Prostate gland (tissue), 2 donors: Measurements from ENCODE around the gene PRELP.

Experiments used
- POLR2A ChIP-seq: fragments of 450-650 bp; IDR thresholded peaks from one replicate; pipeline ENCODE4 v1.6.1; 2016; ENCODE audit warnings: antibody characterized with exemption, mild to moderate bottlenecking
- POLR2AphosphoS5 ChIP-seq: sonication (generic); formaldehyde crosslinking; IDR thresholded peaks from one replicate; pipeline ENCODE4 v1.6.1; 2017; ENCODE audit warnings: antibody characterized with exemption
- TF ChIP-seq, protein P1 (sequence below), 4 experiments: fragments of 200-600 bp in 2 of 4; fragments of 450-650 bp in 2 of 4; sonication (generic) in 2 of 4; IDR thresholded peaks; 1 replicate in 3 of 4; 2 replicates in 1 of 4; pipeline ENCODE4 v1.5.1; 2016 to 2019; ENCODE audit warnings: antibody characterized with exemption in 4 of 4, mild to moderate bottlenecking in 2 of 4, moderate library complexity in 2 of 4

DNA sequence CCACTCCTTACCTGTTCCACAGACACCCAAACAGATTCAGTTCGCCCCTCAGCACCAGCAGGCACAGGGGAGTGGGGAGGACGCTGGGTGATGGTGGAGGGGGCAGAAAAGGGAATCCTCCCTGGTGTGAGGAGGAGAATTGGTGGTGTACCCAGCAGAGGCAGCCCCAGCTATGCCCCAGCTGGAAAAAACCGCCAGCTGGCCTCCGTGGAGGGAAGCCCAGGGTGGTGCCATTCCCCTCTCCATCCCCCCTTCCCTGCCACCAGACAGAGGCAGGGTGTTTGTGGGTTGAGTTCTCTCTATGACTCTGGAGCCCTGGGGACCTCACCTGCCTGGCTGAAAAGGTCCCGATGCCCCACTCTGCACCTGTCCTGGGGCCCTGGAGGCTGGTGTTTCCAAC, 46.2 kb downstream of the PRELP start:
- TF ChIP-seq POLR2AphosphoS5: no peak
- no peak for TF ChIP-seq POLR2A
- TF ChIP-seq, protein P1, sequence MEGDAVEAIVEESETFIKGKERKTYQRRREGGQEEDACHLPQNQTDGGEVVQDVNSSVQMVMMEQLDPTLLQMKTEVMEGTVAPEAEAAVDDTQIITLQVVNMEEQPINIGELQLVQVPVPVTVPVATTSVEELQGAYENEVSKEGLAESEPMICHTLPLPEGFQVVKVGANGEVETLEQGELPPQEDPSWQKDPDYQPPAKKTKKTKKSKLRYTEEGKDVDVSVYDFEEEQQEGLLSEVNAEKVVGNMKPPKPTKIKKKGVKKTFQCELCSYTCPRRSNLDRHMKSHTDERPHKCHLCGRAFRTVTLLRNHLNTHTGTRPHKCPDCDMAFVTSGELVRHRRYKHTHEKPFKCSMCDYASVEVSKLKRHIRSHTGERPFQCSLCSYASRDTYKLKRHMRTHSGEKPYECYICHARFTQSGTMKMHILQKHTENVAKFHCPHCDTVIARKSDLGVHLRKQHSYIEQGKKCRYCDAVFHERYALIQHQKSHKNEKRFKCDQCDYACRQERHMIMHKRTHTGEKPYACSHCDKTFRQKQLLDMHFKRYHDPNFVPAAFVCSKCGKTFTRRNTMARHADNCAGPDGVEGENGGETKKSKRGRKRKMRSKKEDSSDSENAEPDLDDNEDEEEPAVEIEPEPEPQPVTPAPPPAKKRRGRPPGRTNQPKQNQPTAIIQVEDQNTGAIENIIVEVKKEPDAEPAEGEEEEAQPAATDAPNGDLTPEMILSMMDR (IDR thresholded peaks at IDR 0.05): no peak
